Central memory CD8-positive, alpha-beta T cell (primary cell): ENCODE results near the gene PPIC.

Source experiments
- ATAC-seq: fragments of 150-1000 bp; cut with Tn5 transposase; replicated peaks from 2 replicates; pipeline ENCODE4 v1.10.0; 2022; ENCODE audit warnings: mild to moderate bottlenecking, moderate FRiP score, moderate number of reproducible peaks; ENCODE audit not compliant: poor library complexity, severe bottlenecking; ENCODE audit errors: extremely low read depth
- DNase-seq, 2 donors: peaks; one replicate each; pipeline ENCODE4 v3.0.0; 2021; ENCODE audit warnings: low spot score in 2 of 2
- H3K27ac Mint-ChIP-seq: one replicate; pipeline ENCODE4 v1.8.0; 2022; ENCODE audit warnings: low read depth, mild to moderate bottlenecking, moderate library complexity, mixed read lengths
- H3K27me3 Mint-ChIP-seq: one replicate; pipeline ENCODE4 v1.8.0; 2022; ENCODE audit warnings: mixed read lengths
- H3K36me3 Mint-ChIP-seq: one replicate; pipeline ENCODE4 v1.8.0; 2022; ENCODE audit warnings: mild to moderate bottlenecking, moderate library complexity, mixed read lengths; ENCODE audit not compliant: insufficient read depth
- H3K4me1 Mint-ChIP-seq: one replicate; pipeline ENCODE4 v1.8.0; 2022; ENCODE audit warnings: mixed read lengths
- H3K4me3 Mint-ChIP-seq: one replicate; pipeline ENCODE4 v1.8.0; 2022; ENCODE audit warnings: mild to moderate bottlenecking, moderate library complexity, mixed read lengths
- H3K9me3 Mint-ChIP-seq: one replicate; pipeline ENCODE4 v1.8.0; 2022; ENCODE audit warnings: mixed read lengths

The PPIC gene

GRCh38 chr5:123044926-123045617, 8.5 kb upstream of the PPIC start:
- DNase-seq, result no peak
- no peak overlapping the region for H3K27ac Mint-ChIP-seq
- H3K4me1 Mint-ChIP-seq, result no peaks in the 10 kb centered on the region
- no peaks in the 10 kb centered on the region for H3K9me3 Mint-ChIP-seq
- peaks cover 64% of the 10 kb centered on the region for H3K27me3 Mint-ChIP-seq
- H3K36me3 Mint-ChIP-seq, result no peaks in the 10 kb centered on the region
- H3K4me3 Mint-ChIP-seq, result no peak overlapping the region
- no peak for ATAC-seq

- Mint-ChIP-seq H3K27me3 (peaks cover 61% of the 10 kb centered on the region), H3K36me3 (no peaks in the 10 kb centered on the region), H3K27ac (no peak overlapping the region), H3K4me3 (no peak overlapping the region), H3K4me1 (peaks cover 12% of the 10 kb centered on the region), H3K9me3 (no peaks in the 10 kb centered on the region)
- ATAC-seq (no peak), DNase-seq (no peak)
Measured at GRCh38 chr5:123039673-123040072, 3.1 kb upstream of the PPIC start.

DNA sequence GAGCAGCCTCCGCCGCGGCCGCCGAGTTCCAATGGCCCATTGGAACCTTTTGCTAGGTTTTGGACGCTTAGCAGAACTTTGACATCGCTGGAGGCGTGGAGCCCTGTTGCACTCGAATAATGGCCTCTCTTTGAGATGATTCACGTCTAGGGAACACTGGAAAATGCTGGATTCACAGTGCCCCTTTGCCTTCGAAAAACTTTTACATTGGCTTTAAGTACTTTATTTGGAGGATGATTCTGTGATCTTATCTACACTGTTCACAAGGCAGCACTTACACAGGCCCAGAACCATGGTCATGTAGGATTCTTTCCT, 536 bp upstream of the PPIC start:
- H3K9me3 Mint-ChIP-seq, result no peaks in the 10 kb centered on the region
- H3K27me3 Mint-ChIP-seq, result peaks cover 69% of the 10 kb centered on the region
- H3K27ac Mint-ChIP-seq, result no peak overlapping the region
- no peak for ATAC-seq
- peaks cover 2% of the 10 kb centered on the region for H3K36me3 Mint-ChIP-seq
- H3K4me1 Mint-ChIP-seq, result peaks cover 14% of the 10 kb centered on the region
- H3K4me3 Mint-ChIP-seq, result peak overlapping the region; percentile 29
- no peak for DNase-seq

- H3K4me3 Mint-ChIP-seq, result peak overlapping the region; percentile 61
- H3K27ac Mint-ChIP-seq, result no peak overlapping the region
- ATAC-seq (no peak), DNase-seq (no peak)
- peaks cover 2% of the 10 kb centered on the region for H3K36me3 Mint-ChIP-seq
- peaks cover 14% of the 10 kb centered on the region for H3K4me1 Mint-ChIP-seq
- peaks cover 80% of the 10 kb centered on the region for H3K27me3 Mint-ChIP-seq
- no peaks in the 10 kb centered on the region for H3K9me3 Mint-ChIP-seq
Measured at GRCh38 chr5:123035918-123036390, 571 bp downstream of the PPIC start.

DNA sequence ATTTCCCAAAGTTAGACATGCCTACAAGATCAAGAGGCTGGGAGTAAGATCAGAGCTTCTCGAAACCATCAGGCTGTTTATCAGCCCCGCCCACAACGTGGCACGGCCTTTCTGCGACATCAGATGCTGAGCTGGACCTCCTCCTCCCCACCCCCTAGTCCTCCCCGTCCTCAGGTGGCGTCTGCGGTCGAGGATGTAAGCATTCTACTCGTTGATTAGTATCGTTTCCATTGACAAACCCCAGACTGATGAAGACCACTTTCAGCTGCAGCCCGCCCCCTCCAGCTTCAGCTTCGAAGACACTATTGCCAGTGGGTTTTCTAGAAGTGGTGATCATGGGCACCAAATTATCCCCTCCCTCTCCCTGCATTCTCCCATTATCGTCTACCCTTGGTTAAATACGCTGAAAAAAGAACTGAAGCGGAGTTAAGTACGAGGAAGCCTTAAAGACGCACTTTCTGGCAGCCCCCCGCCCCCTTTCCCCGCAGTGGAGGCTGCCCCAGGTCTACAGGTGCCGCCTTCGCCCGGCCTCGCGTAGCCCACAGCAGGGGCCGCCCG, 1.1 kb downstream of the PPIC start:
- H3K36me3 Mint-ChIP-seq, result peaks cover 2% of the 10 kb centered on the region
- H3K27me3 Mint-ChIP-seq, result peaks cover 85% of the 10 kb centered on the region
- no peaks in the 10 kb centered on the region for H3K9me3 Mint-ChIP-seq
- peaks cover 14% of the 10 kb centered on the region for H3K4me1 Mint-ChIP-seq
- H3K27ac Mint-ChIP-seq, result no peak overlapping the region
- ATAC-seq, result no peak
- DNase-seq, result no peak
- peak overlapping the region; percentile 61 for H3K4me3 Mint-ChIP-seq

DNA sequence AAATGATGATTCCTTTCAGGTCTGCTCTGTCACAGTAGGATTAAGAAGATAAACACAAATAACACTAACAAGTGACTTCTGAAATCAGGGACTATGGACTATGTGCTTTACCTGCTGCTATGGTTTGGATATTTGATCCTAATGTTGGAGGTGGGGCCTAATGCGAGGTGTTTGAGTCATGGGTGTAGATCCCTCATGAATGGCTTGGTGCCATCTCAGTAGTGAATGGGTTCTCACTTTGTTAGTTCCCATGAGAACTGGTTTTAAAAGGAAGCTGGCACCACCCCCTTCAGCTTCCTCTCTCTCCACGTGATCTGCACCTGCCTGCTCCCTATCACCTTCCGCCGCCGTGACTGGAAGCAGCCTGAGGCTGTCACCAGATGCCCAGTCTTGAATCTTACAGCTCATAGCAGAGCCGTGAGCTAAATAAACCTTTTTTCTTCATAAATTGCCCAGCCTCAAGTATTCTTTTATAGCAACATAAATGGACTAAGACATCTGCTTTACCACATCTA, 3.3 kb downstream of the PPIC start:
- H3K9me3 Mint-ChIP-seq, result no peaks in the 10 kb centered on the region
- no peak overlapping the region for H3K27ac Mint-ChIP-seq
- peaks cover 14% of the 10 kb centered on the region for H3K4me1 Mint-ChIP-seq
- ATAC-seq, result no peak
- no peak for DNase-seq
- H3K36me3 Mint-ChIP-seq, result peaks cover 2% of the 10 kb centered on the region
- H3K4me3 Mint-ChIP-seq, result no peak overlapping the region
- H3K27me3 Mint-ChIP-seq, result peaks cover 79% of the 10 kb centered on the region

DNA sequence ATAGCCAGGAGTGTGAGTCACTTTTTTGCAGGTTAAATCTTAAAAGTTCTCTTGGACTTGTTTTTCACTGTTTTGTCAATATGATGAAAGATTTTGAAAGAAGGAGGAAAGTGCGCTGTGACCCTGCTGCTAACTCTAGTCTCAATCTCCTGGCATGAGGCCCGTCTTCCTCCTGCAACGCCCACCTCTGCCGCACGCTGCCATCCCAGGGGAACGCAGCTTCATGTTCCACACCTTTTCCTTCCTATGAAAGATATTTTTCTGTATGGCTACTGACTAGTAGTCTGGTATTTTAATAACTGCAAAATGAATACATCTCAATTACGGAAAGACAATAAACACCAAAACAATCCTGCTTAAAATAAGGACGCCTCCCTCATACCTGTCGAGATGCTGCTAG, 8.3 kb downstream of the PPIC start:
- no peak for DNase-seq
- no peak for ATAC-seq
- H3K27ac Mint-ChIP-seq, result no peak overlapping the region
- no peak overlapping the region for H3K4me3 Mint-ChIP-seq
- no peaks in the 10 kb centered on the region for H3K9me3 Mint-ChIP-seq
- peaks cover 2% of the 10 kb centered on the region for H3K36me3 Mint-ChIP-seq
- H3K4me1 Mint-ChIP-seq, result no peaks in the 10 kb centered on the region
- peaks cover 55% of the 10 kb centered on the region for H3K27me3 Mint-ChIP-seq

GRCh38 chr5:123014689-123015088, 21.8 kb downstream of the PPIC start:
- Mint-ChIP-seq H3K27ac (no peak overlapping the region), H3K27me3 (no peaks in the 10 kb centered on the region), H3K9me3 (no peaks in the 10 kb centered on the region), H3K4me3 (no peak overlapping the region), H3K4me1 (no peaks in the 10 kb centered on the region), H3K36me3 (peaks cover 2% of the 10 kb centered on the region)
- ATAC-seq, result no peak
- no peak for DNase-seq

DNA sequence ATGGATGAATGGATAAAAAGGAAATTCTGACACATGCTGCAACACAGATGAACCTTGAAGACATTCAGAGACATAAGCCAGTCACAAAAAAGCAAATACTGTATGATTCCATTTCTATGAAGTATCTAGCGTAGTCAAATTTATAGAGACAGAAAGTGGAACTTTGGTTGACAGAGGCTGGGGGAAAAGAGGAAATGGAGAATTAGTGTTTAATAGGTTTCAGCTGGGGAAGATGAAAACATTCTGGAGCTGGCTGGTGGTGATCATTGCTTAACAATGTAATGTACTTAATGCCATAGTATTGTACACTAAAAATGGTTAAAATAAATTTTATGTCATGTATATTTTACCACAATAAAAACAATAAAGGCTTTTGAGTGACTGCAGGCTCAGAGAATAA, 24.2 kb downstream of the PPIC start:
- Mint-ChIP-seq H3K9me3 (no peaks in the 10 kb centered on the region), H3K4me1 (no peaks in the 10 kb centered on the region), H3K27me3 (no peaks in the 10 kb centered on the region), H3K36me3 (peaks cover 2% of the 10 kb centered on the region), H3K27ac (no peak overlapping the region), H3K4me3 (no peak overlapping the region)
- DNase-seq, result no peak
- no peak for ATAC-seq

DNA sequence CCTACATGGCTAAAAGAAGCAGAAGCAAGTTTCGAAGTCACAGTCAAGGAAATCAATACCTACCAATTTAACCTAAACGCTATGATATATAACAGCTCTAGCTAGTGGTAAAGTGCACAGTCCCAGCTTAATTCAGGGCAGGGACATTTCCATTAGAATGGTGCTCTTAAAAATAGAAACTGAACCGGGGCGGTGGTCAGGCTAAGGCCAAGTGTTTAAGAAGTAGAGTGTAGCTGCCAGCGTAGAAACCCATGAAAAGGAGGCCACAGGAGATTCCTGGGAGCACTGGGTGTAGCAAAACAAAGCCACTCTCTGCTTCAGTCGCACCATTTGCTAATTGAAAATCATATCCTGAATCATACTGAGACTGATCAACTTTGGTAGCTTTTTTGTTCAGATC, 28.8 kb downstream of the PPIC start:
- H3K36me3 Mint-ChIP-seq, result peaks cover 2% of the 10 kb centered on the region
- H3K27ac Mint-ChIP-seq, result no peak overlapping the region
- H3K4me1 Mint-ChIP-seq, result peaks cover 6% of the 10 kb centered on the region
- no peak for ATAC-seq
- H3K4me3 Mint-ChIP-seq, result no peak overlapping the region
- H3K27me3 Mint-ChIP-seq, result no peaks in the 10 kb centered on the region
- H3K9me3 Mint-ChIP-seq, result no peaks in the 10 kb centered on the region
- no peak for DNase-seq

DNA sequence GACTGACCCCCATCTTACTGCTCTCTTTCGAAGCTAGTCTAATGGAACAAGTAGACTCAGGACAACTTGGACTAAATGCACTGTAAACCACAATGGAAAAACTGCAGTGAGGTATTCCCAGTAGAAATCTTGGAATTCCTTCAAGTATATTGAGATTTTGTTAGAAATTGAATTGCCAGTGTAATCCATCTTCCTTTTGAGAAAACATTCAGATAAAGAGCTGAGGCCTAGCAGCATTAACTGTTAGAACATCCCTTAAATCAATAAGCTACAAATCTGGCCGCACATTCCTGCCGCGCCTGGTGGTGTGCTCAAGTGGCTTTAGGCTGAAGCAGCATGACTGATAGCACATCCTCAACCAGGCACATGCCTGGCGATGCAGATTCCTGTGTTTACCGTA, 29.3 kb downstream of the PPIC start:
- H3K4me3 Mint-ChIP-seq, result no peak overlapping the region
- H3K36me3 Mint-ChIP-seq, result peaks cover 2% of the 10 kb centered on the region
- no peak for ATAC-seq
- DNase-seq, result no peak
- H3K27me3 Mint-ChIP-seq, result no peaks in the 10 kb centered on the region
- H3K4me1 Mint-ChIP-seq, result peaks cover 6% of the 10 kb centered on the region
- no peak overlapping the region for H3K27ac Mint-ChIP-seq
- no peaks in the 10 kb centered on the region for H3K9me3 Mint-ChIP-seq

DNA sequence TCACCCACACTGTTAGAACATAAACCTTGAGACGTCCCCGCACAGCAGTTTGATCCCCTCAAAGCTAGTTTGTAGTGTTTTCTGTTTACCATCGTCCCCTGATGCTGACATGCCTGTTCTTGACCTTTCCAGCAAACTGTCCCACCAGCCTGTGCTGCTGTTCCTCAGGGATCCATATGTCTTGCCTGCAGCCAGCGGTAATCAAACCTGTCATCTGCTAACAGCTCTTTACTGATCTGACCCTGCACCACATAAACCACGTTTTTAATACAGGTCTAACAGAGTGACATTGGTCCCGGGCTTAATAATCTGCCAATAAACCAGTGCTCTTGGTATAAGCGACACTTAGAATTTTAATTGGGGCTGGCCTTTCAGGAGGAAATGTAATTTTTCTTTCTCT, 34.7 kb downstream of the PPIC start:
- H3K4me1 Mint-ChIP-seq, result peaks cover 6% of the 10 kb centered on the region
- H3K4me3 Mint-ChIP-seq, result no peak overlapping the region
- peaks cover 2% of the 10 kb centered on the region for H3K36me3 Mint-ChIP-seq
- no peaks in the 10 kb centered on the region for H3K9me3 Mint-ChIP-seq
- no peaks in the 10 kb centered on the region for H3K27me3 Mint-ChIP-seq
- no peak overlapping the region for H3K27ac Mint-ChIP-seq
- DNase-seq (no peak), ATAC-seq (no peak)

GRCh38 chr5:123000731-123001130, 35.8 kb downstream of the PPIC start:
- Mint-ChIP-seq H3K36me3 (peaks cover 2% of the 10 kb centered on the region), H3K9me3 (no peaks in the 10 kb centered on the region)
- ATAC-seq, result no peak

More at GRCh38 chr5:123000731-123001130, 35.8 kb downstream of the PPIC start:
- H3K4me1 Mint-ChIP-seq, result no peaks in the 10 kb centered on the region
- H3K27ac Mint-ChIP-seq, result no peak overlapping the region
- H3K27me3 Mint-ChIP-seq, result no peaks in the 10 kb centered on the region
- H3K4me3 Mint-ChIP-seq, result no peak overlapping the region
- no peak for DNase-seq
